ENCODE measurements around the gene WDFY4. TPM values are rescaled to one million over a fixed set of nuclear protein-coding genes. Genes with fewer than 3 reads are reported as not detected.

Gene WDFY4
- total and polyA plus RNA-seq, 9 of the 15 experiments (the other 6 are each of a cell fraction or from before 2014, with no cell fraction given) = 0.01 to 0.02 (median 0.01) TPM; not detected in 6

DNA sequence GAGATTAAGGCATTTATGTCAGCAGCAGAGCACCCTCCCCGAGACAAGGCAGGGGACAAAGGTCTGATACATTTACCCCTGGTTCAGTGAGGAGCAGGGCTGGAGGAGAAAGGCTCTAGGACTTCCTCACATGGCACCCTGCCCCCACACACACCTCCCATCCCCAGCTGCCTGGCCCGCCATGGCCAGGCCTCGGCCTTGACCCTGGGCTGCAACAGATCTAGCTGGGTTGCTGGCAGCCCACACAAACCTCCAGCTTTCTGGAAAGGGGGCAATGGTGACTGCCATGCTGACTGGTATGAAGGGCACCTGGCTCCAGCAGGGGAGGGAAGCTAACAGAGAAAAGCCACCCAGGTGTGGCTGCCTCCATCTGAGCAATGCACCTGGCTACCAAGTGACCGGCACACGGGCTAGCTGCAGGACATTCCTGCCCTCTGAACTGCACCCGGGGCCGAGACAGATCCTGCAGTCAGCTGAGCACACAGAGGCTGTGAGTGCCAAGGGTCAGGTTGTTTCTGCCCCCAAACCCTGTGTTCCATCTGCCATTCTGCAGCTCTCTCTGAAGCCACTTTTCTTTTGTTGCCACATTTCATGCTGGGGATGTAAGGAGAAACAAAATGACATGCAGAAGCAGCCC, 340.8 kb downstream of the WDFY4 start:
- Histone ChIP-seq H3K4me2 (ENCODE audit: insufficient read depth, low read length) (no peak overlapping the region), H3K9ac (ENCODE audit: insufficient read depth in 1 of 2, low read depth in 2 of 2, low read length in 2 of 2) (no peak overlapping the region; a peak in 1 of 4 replicates), H3K4me1 (replicated peaks in 1 of 2; ENCODE audit: control insufficient read depth in 2 of 2, insufficient read depth in 2 of 2, low read length in 2 of 2) (no peaks in the 10 kb centered on the region; a peak in 1 of 5 replicates), H3K4me3 (no peak overlapping the region), H3K27ac (ENCODE audit: extremely low read depth, low read depth, low read length) (no peak overlapping the region), H2AFZ (ENCODE audit: low read depth, low read length) (no peak overlapping the region), H3K79me2 (ENCODE audit: control insufficient read depth, insufficient read depth, low read length) (no peaks in the 10 kb centered on the region), H3K27me3 (ENCODE audit: control insufficient read depth in 2 of 2, insufficient read depth in 2 of 2, low read length in 2 of 2) (no peaks in the 10 kb centered on the region), H3K36me3 (ENCODE audit: control insufficient read depth, insufficient read depth, low read length) (no peaks in the 10 kb centered on the region), H3K9me1 (ENCODE audit: control insufficient read depth, insufficient read depth, low read length) (peaks cover 4% of the 10 kb centered on the region), H4K20me1 (replicated peaks; ENCODE audit: control insufficient read depth, insufficient read depth, low read length) (no peaks in the 10 kb centered on the region), H3K9me3 (replicated peaks; ENCODE audit: control insufficient read depth, insufficient read depth, low read depth, low read length) (no peaks in the 10 kb centered on the region)
- ChIA-PET POLR2A (interaction anchor here (0.7 kb wide), 1 partner anchor 49 kb away, joined by 3 read pairs; no protein-coding TSS in a partner anchor), CTCF (ENCODE audit: low intra/inter-chr PET ratio) (no interaction called here)
- WGBS (ENCODE audit: insufficient coverage, low coverage, missing lambda C conversion rate) = 33% methylated on average over 7 of the region's 7 CpGs
- in situ Hi-C loops (cut with MboI) (no loop called here), intact Hi-C loops (cut with micrococcal nuclease) (no loop called here)
- ATAC-seq = no peak
- TF ChIP-seq PHF20 (IDR thresholded peaks at IDR 0.05; ENCODE audit: partially characterized antibody) (no peak), ZBTB7A (IDR thresholded peaks at IDR 0.05; ENCODE audit: borderline replicate concordance, control insufficient read depth, low read depth, low read length) (no peak), RHOXF2B (CRISPR knock-in tag; conservative IDR thresholded peaks at IDR 0.05) (no peak), EP300 (IDR thresholded peaks at IDR 0.05; ENCODE audit: low read length) (no peak), DMBX1 (CRISPR knock-in tag; IDR thresholded peaks at IDR 0.05; ENCODE audit: borderline replicate concordance) (no peak), PKNOX1 (IDR thresholded peaks at IDR 0.05) (no peak), RBM25 (IDR thresholded peaks at IDR 0.05; ENCODE audit: low read depth, low read length, severe bottlenecking) (no peak), ZNF408 (CRISPR knock-in tag; IDR thresholded peaks at IDR 0.05; ENCODE audit: low read depth) (no peak)
- DNase-seq (ENCODE audit: extremely low read depth in 1 of 4, low spot score in 3 of 4) = no peak
- no peak for FAIRE-seq
- no TSS peak for BruUV-seq (replicated peaks)
